Subcutaneous adipose tissue (tissue), 4 donors: ENCODE data around the gene WDR46. TPM values are rescaled to one million over a fixed set of nuclear protein-coding genes. Genes with fewer than 3 reads are reported as not detected.

ENCODE experiments used
- total RNA-seq, 4 donors: library from RNA; depleted of rRNA; stranded (reverse); fragments of >200 nt; gene quantifications; one replicate each; pipeline ENCODE4 v1.1.0, GENCODE V29; 2016

Gene WDR46
- total RNA-seq, 4 donors from 2014 or later: 40.7 to 62.9 (median 50.6) TPM

Other genes starting within 250 kb of the WDR46 start
- 100 to 1,000 TPM in 3 of 4 donors, 10 to 100 TPM in 1; 38.2 to 354 (median 131) TPM for gene HLA-DPA1, start 215.6 kb downstream of the WDR46 start, total RNA-seq
- 100 to 1,000 TPM in 1 of 4 donors, 10 to 100 TPM in 3; 43.9 to 256 (median 83.0) TPM for gene HLA-DPB1, start 213.2 kb downstream of the WDR46 start, total RNA-seq
- under 1 TPM in 3 of 4 donors, not detected in 1; 0.17 to 0.75 (median 0.66) TPM for gene COL11A2, start 96.8 kb downstream of the WDR46 start, total RNA-seq
- gene RXRB, start 88.6 kb downstream of the WDR46 start, total RNA-seq: 10 to 100 TPM; 17.3 to 27.7 (median 24.8) TPM
- 10 to 100 TPM; 49.0 to 54.9 (median 52.5) TPM for gene SLC39A7, start 88.4 kb downstream of the WDR46 start, total RNA-seq
- gene HSD17B8, start 84.6 kb downstream of the WDR46 start, total RNA-seq: 10 to 100 TPM in 3 of 4 donors, 1 to 10 TPM in 1; 5.1 to 22.0 (median 16.2) TPM
- 10 to 100 TPM in 2 of 4 donors, 1 to 10 TPM in 2; 7.3 to 19.0 (median 10.5) TPM for gene RING1, start 80.7 kb downstream of the WDR46 start, total RNA-seq
- gene VPS52, start 17.4 kb downstream of the WDR46 start, total RNA-seq: 10 to 100 TPM; 27.2 to 59.2 (median 32.7) TPM
- 1,000 to 10,000 TPM; 2,263 to 3,298 (median 2,623) TPM for gene RPS18, start 17.2 kb downstream of the WDR46 start, total RNA-seq
- 10 to 100 TPM in 3 of 4 donors, 1 to 10 TPM in 1; 7.3 to 20.7 (median 16.9) TPM for gene B3GALT4, start 12.1 kb downstream of the WDR46 start, total RNA-seq
- 10 to 100 TPM; 17.1 to 31.0 (median 23.4) TPM for gene PFDN6, start 362 bp upstream of the WDR46 start, total RNA-seq
- 10 to 100 TPM; 16.0 to 45.8 (median 42.5) TPM for gene RGL2, start 9.7 kb upstream of the WDR46 start, total RNA-seq
- 10 to 100 TPM; 36.2 to 77.0 (median 50.5) TPM for gene TAPBP, start 24.8 kb upstream of the WDR46 start, total RNA-seq
- 10 to 100 TPM in 2 of 4 donors, 1 to 10 TPM in 2; 5.9 to 16.8 (median 9.0) TPM for gene ZBTB22, start 28.5 kb upstream of the WDR46 start, total RNA-seq
- gene DAXX, start 33.7 kb upstream of the WDR46 start, total RNA-seq: 10 to 100 TPM; 26.3 to 47.1 (median 33.5) TPM
- gene KIFC1, start 102.6 kb upstream of the WDR46 start, total RNA-seq: 1 to 10 TPM in 2 of 4 donors, under 1 TPM in 1, not detected in 1; 0.33 to 4.4 (median 3.9) TPM
- 10 to 100 TPM; 21.4 to 84.0 (median 48.3) TPM for gene PHF1, start 121.8 kb upstream of the WDR46 start, total RNA-seq
- 10 to 100 TPM; 66.7 to 92.6 (median 79.6) TPM for gene CUTA, start 128.9 kb upstream of the WDR46 start, total RNA-seq
- 1 to 10 TPM; 6.2 to 7.3 (median 7.1) TPM for gene SYNGAP1, start 130.8 kb upstream of the WDR46 start, total RNA-seq
- 1 to 10 TPM; 1.1 to 2.8 (median 2.5) TPM for gene ZBTB9, start 165.3 kb upstream of the WDR46 start, total RNA-seq